ENCODE data around the gene PIK3R5. TPM values are rescaled to one million over a fixed set of nuclear protein-coding genes. Genes with fewer than 3 reads are reported as not detected.

The PIK3R5 gene
- total and polyA plus RNA-seq, 9 donors = 0.93 to 2.0 (median 1.3) TPM

DNA sequence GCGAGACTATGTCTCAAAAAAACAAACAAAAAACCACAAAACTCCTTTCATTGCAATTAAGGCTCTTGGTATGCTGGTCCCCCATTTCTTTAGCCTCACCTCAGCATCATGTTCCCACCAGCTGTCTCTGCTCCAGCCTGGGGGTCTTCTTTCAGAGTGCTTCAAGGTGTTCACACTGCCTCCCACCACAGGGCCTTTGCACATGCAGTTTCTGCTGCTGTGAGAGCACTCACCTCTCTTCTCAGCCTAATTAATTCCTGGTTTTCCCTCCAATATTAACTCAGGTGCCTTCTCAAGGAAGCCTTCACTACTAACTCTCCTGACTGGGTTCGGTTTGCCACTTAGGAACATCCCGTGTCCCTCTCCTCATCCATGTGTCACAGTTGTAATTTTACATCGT, 82.2 kb downstream of the PIK3R5 start:
- peaks cover 3% of the 10 kb centered on the region for H3K4me1 ChIP-seq (ENCODE audit: control insufficient read depth, insufficient read depth, low read length)
- no peak overlapping the region for H3K4me3 ChIP-seq (ENCODE audit: low read length)
- H3K27me3 ChIP-seq (ENCODE audit: control insufficient read depth, insufficient read depth, low read length) = no peaks in the 10 kb centered on the region
- no peaks in the 10 kb centered on the region for H3K9me3 ChIP-seq (replicated peaks; ENCODE audit: control insufficient read depth, low read depth, low read length)
- 94% methylated on average over 4 of the region's 4 CpGs for WGBS (ENCODE audit: insufficient coverage)
- H3K36me3 ChIP-seq (ENCODE audit: control insufficient read depth, insufficient read depth, low read length) = no peaks in the 10 kb centered on the region
- DNase-seq = no peak
- H3K27ac ChIP-seq (ENCODE audit: low read length) = no peak overlapping the region

DNA sequence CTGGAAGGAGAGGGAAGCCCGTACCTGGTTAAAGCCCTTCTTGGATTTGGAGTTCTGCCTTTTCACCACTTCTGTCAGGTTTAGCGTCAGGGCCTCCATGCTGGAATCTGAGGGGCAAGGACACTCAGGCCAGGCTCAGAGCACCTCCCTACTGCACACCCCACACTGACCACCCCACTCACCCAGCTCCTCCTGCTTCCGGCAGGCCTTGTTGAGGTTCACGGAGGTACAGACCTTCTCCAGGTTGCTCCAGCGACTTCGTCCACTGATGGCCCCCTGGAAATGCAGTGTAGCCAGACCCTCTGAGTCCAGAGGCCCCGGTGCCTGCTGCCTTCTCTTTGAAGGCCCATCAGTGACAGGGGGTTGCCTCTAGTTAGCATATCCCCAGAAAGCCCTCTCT, 83.9 kb downstream of the PIK3R5 start:
- no peaks in the 10 kb centered on the region for H3K9me3 ChIP-seq (replicated peaks; ENCODE audit: control insufficient read depth, low read depth, low read length)
- H3K27ac ChIP-seq (ENCODE audit: low read length) = no peak overlapping the region
- peaks cover 5% of the 10 kb centered on the region for H3K27me3 ChIP-seq (ENCODE audit: control insufficient read depth, insufficient read depth, low read length)
- no peaks in the 10 kb centered on the region for H3K4me1 ChIP-seq (ENCODE audit: control insufficient read depth, insufficient read depth, low read length)
- no peak overlapping the region for H3K4me3 ChIP-seq (ENCODE audit: low read length)
- no peak for DNase-seq
- no peaks in the 10 kb centered on the region for H3K36me3 ChIP-seq (ENCODE audit: control insufficient read depth, insufficient read depth, low read length)
- WGBS (ENCODE audit: insufficient coverage) = 83% methylated on average over 5 of the region's 7 CpGs

DNA sequence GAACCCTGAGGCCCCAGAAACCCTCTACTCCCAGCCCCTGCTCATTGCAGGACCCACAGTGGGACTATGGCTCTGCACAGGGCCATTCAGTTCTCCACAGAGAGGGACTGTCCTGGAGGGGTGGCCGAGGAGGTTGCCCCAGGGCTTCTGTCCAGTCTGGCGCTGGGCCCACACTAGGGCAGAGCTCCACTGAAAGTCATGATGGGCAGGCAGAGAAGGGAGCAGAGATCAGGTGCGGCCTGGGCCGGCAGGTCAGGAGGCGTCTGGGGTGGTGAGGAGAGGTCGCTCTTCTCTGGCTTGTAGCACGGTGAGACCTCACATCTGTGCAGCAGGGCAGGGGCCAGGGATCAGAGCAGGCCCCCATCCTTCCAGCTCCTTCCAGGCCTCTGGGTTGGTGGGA, 85.0 kb downstream of the PIK3R5 start:
- Histone ChIP-seq H3K27me3 (ENCODE audit: control insufficient read depth, insufficient read depth, low read length) (peaks cover 5% of the 10 kb centered on the region), H3K4me3 (ENCODE audit: low read length) (no peak overlapping the region), H3K27ac (ENCODE audit: low read length) (no peak overlapping the region), H3K4me1 (ENCODE audit: control insufficient read depth, insufficient read depth, low read length) (no peaks in the 10 kb centered on the region), H3K36me3 (ENCODE audit: control insufficient read depth, insufficient read depth, low read length) (no peaks in the 10 kb centered on the region), H3K9me3 (replicated peaks; ENCODE audit: control insufficient read depth, low read depth, low read length) (no peaks in the 10 kb centered on the region)
- no peak for DNase-seq
- WGBS (ENCODE audit: insufficient coverage) = 75% methylated on average over 4 of the region's 7 CpGs

DNA sequence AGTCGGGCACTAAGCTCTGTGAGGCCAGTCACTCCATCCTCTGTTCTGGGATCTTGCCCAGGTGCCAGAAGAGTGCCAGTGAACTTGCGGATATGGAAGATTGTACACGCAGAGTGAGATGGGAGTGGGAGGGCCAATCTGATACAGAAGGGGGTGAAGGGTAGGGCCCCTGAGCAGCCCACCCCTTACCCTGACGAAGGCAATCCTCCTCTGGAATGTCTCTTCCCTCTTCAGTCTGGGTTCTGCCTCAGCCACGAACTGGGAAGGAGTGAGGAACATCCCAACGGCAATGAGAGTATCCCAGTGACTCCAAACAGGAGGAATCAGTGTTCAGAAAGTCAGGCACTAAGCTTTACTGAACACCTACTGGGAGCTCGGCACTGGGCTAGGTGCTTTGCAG, 86.1 kb downstream of the PIK3R5 start:
- 70% methylated on average over 2 of the region's 7 CpGs for WGBS (ENCODE audit: insufficient coverage)
- Histone ChIP-seq H3K4me3 (ENCODE audit: low read length) (no peak overlapping the region), H3K4me1 (ENCODE audit: control insufficient read depth, insufficient read depth, low read length) (no peaks in the 10 kb centered on the region), H3K27ac (ENCODE audit: low read length) (no peak overlapping the region), H3K9me3 (replicated peaks; ENCODE audit: control insufficient read depth, low read depth, low read length) (no peaks in the 10 kb centered on the region), H3K36me3 (ENCODE audit: control insufficient read depth, insufficient read depth, low read length) (no peaks in the 10 kb centered on the region), H3K27me3 (ENCODE audit: control insufficient read depth, insufficient read depth, low read length) (peaks cover 5% of the 10 kb centered on the region)
- DNase-seq = no peak

DNA sequence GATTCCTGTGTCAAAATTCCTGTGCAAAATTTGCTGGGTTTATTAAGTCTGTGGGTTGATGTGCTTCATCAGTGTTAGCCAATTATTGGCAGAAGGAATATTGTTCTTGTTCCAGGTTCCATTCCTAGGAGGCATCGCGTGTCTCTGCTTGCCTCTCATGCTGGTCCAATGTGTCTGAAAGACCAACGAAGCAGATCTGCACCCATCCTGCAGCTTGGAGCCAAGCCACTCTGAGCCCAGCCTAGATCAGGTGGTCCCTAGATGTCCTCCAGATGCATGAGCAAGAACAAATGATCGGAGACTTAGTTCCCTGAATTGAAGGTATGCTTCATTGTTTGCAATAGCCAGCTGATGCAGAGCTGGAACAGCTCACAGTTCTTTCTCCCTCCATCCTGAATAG, 87.5 kb downstream of the PIK3R5 start:
- WGBS (ENCODE audit: insufficient coverage) = 52% methylated on average over 4 of the region's 4 CpGs
- peaks cover 11% of the 10 kb centered on the region for H3K4me1 ChIP-seq (ENCODE audit: control insufficient read depth, insufficient read depth, low read length)
- no peak overlapping the region for H3K4me3 ChIP-seq (ENCODE audit: low read length)
- H3K36me3 ChIP-seq (ENCODE audit: control insufficient read depth, insufficient read depth, low read length) = no peaks in the 10 kb centered on the region
- no peak for DNase-seq
- no peak overlapping the region for H3K27ac ChIP-seq (ENCODE audit: low read length)
- H3K9me3 ChIP-seq (replicated peaks; ENCODE audit: control insufficient read depth, low read depth, low read length) = no peaks in the 10 kb centered on the region
- peaks cover 13% of the 10 kb centered on the region for H3K27me3 ChIP-seq (ENCODE audit: control insufficient read depth, insufficient read depth, low read length)

DNA sequence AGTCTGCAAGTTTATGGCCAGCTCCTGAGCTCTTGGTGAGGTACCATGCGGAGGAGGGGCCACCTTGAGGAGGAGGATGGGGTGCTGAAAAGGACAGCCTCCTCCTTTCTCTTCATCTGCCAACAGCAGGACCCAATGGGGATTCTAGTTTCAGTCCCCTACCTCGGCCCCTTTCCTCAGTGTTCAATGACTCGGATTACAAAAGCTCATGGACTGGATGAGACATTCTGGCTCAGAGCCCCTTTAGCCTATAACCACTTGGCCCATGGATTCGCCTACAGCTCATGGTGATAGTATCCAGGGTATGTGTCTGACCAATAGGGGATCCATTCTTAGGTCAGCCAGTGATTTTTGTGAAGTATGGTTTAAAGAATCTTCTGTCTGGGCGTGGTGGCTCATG, 89.5 kb downstream of the PIK3R5 start:
- Histone ChIP-seq H3K4me3 (ENCODE audit: low read length) (no peak overlapping the region), H3K27me3 (ENCODE audit: control insufficient read depth, insufficient read depth, low read length) (peaks cover 15% of the 10 kb centered on the region), H3K36me3 (ENCODE audit: control insufficient read depth, insufficient read depth, low read length) (no peaks in the 10 kb centered on the region), H3K27ac (ENCODE audit: low read length) (no peak overlapping the region), H3K4me1 (ENCODE audit: control insufficient read depth, insufficient read depth, low read length) (peaks cover 15% of the 10 kb centered on the region), H3K9me3 (replicated peaks; ENCODE audit: control insufficient read depth, low read depth, low read length) (no peaks in the 10 kb centered on the region)
- WGBS (ENCODE audit: insufficient coverage) = 100% methylated on average over 1 of the region's 5 CpGs
- no peak for DNase-seq

DNA sequence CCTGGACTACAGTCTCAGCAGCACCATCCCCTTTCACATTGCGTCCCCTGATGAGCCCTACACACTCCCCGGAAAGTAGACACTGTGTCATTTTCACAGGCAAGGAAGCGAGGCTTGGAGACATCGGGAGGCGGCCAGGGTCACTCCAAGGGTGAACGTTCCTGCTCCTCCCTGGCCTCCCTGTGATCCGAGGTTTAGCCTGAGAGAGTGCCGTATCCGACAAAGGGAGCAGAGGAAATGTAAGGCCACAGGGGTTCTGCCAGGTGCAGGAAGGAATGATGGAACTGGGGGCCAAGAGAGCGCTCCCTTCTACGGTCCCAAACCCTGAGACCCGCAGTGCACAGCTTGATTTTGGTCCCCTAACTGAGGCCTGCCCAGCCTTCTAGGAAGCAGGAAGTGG, 90.1 kb downstream of the PIK3R5 start:
- WGBS (ENCODE audit: insufficient coverage) = 71% methylated on average over 12 of the region's 12 CpGs
- peaks cover 16% of the 10 kb centered on the region for H3K27me3 ChIP-seq (ENCODE audit: control insufficient read depth, insufficient read depth, low read length)
- H3K27ac ChIP-seq (ENCODE audit: low read length) = no peak overlapping the region
- no peaks in the 10 kb centered on the region for H3K36me3 ChIP-seq (ENCODE audit: control insufficient read depth, insufficient read depth, low read length)
- peaks cover 15% of the 10 kb centered on the region for H3K4me1 ChIP-seq (ENCODE audit: control insufficient read depth, insufficient read depth, low read length)
- H3K4me3 ChIP-seq (ENCODE audit: low read length) = no peak overlapping the region
- no peak for DNase-seq
- H3K9me3 ChIP-seq (replicated peaks; ENCODE audit: control insufficient read depth, low read depth, low read length) = no peaks in the 10 kb centered on the region

DNA sequence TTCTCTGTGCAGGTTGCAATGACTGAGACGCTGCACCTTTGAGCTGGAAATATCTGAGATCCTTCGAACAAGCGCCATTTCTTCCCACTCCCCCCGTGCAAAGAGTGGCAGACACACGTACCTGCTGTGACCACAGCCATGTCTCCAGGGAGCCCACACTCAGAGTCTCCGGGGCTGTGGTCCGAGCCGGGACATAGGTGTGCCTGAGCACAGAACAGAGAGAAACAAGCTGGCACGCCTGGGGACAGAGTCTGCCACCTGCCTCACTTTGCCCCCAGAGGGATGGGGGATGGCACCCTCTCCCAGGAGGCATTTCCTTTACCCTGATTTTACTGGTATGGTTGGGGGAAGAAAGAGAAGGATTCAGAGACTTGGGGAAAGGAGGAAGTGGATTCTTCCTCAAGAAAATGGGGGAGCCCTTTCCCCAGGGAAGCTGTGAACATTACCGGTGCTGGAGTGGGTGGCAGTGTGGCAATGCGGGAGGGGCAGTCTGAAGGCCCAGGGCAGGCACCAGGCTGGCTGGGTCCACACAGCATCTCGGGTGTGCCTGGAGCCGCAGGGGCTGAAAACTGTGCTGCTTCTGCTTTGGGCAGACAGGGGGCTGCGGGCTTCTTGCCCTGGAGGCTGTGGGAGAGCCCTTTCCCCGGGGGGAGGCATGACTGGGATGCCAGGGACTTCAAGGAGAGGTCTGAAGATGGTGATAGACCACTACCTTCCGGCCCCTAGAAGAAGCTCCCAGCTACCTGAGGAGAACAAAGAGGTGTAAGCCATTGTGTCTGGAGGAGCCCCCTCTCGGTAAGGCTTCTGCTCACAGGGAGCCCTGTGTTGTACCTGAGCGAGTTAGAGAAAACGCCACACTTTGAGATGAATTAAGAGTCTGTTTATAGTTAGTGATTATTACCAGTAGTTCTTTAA, 91.4 kb downstream of the PIK3R5 start:
- no peak for DNase-seq
- Histone ChIP-seq H3K27me3 (ENCODE audit: control insufficient read depth, insufficient read depth, low read length) (peaks cover 16% of the 10 kb centered on the region), H3K36me3 (ENCODE audit: control insufficient read depth, insufficient read depth, low read length) (no peaks in the 10 kb centered on the region), H3K9me3 (replicated peaks; ENCODE audit: control insufficient read depth, low read depth, low read length) (no peaks in the 10 kb centered on the region), H3K4me1 (ENCODE audit: control insufficient read depth, insufficient read depth, low read length) (peaks cover 15% of the 10 kb centered on the region), H3K4me3 (ENCODE audit: low read length) (no peak overlapping the region), H3K27ac (ENCODE audit: low read length) (no peak overlapping the region)
- 52% methylated on average over 12 of the region's 19 CpGs for WGBS (ENCODE audit: insufficient coverage)

DNA sequence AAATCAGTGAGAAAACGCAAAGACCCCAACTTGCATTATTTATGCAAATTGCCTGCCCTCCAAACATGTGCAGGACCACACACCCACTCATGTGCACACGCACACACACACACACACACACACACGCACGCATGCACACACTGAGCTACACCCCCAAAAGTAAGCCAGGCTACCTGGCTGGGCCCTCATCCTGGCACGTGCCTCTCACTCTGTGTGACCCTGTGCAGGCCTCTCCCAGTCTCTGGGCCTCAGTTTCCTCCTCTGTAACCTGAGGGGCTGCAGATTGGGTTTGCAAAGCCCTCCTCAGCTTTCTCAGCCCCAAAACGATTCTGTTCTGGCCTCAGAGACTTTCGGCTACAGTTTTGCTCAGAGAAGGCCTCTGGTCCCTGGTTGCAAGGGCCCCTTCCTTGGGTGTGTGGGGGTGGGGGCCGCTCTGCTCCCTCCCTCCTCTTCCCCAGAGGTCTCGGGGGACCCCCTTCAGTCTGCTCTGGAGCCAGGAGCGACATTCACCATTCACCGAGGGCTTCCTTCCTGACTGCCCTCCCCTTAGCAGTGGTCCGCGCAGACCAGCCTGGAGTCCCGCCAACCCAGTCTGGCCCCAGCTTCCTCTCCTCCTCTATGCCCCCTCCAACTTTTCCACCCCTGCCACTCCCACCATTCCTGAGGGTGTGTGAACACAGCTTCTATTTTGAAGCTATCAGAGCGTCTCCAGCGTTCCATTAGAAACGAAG, 92.6 kb downstream of the PIK3R5 start:
- WGBS (ENCODE audit: insufficient coverage) = 51% methylated on average over 13 of the region's 17 CpGs
- Histone ChIP-seq H3K4me3 (ENCODE audit: low read length) (no peak overlapping the region), H3K27me3 (ENCODE audit: control insufficient read depth, insufficient read depth, low read length) (peaks cover 11% of the 10 kb centered on the region)

DNA sequence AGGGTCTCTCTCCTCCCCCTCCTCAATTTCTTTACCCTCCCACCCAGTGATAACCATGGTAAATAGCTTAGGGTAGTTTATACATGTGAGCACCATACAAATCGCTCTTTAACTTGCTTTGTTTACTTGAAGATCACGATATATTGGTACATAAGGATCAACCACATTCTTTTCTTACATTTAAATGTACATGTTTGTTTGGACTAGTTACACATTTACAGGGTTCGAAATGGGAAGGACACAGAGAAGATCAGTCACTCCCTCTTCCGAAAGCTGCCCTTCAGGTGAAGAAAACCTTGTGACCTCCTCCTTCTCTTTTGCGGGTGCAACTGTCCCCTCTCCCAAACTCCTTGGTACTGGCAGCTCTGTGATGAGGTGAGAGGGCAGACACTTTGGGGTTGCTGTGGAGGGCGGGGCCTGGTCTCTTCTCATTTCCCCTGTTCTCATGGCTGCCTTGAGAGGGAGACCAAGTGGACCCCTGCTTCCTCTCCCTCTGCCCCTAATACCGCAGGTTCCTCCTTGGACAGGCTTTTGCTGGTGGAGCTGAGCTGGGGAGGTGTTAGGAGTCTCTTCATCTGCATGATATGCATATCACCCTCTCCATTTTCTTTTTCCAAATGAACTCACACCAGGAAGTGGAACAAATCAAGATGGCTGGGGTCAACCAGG, 93.3 kb downstream of the PIK3R5 start:
- Histone ChIP-seq H3K4me3 (ENCODE audit: low read length) (no peak overlapping the region), H3K36me3 (ENCODE audit: control insufficient read depth, insufficient read depth, low read length) (no peaks in the 10 kb centered on the region), H3K27me3 (ENCODE audit: control insufficient read depth, insufficient read depth, low read length) (peaks cover 11% of the 10 kb centered on the region), H3K4me1 (ENCODE audit: control insufficient read depth, insufficient read depth, low read length) (peaks cover 25% of the 10 kb centered on the region), H3K9me3 (replicated peaks; ENCODE audit: control insufficient read depth, low read depth, low read length) (no peaks in the 10 kb centered on the region), H3K27ac (ENCODE audit: low read length) (no peak overlapping the region)
- no peak for DNase-seq
- 100% methylated on average over 2 of the region's 7 CpGs for WGBS (ENCODE audit: insufficient coverage)

More for the DNA sequence above, 92.6 kb downstream of the PIK3R5 start:
- H3K36me3 ChIP-seq (ENCODE audit: control insufficient read depth, insufficient read depth, low read length) = no peaks in the 10 kb centered on the region
- peak; percentile 29 for DNase-seq
- no peaks in the 10 kb centered on the region for H3K9me3 ChIP-seq (replicated peaks; ENCODE audit: control insufficient read depth, low read depth, low read length)
- no peak overlapping the region for H3K27ac ChIP-seq (ENCODE audit: low read length)
- H3K4me1 ChIP-seq (ENCODE audit: control insufficient read depth, insufficient read depth, low read length) = peaks cover 21% of the 10 kb centered on the region
